Esophagus squamous epithelium (tissue), 5 donors: ENCODE data around the gene TJP3. TPM values are rescaled to one million over a fixed set of nuclear protein-coding genes. Genes with fewer than 3 reads are reported as not detected.
A peak's percentile ranks its signal among the peaks of the same experiment; 100 is the strongest.

Experiments
- DNase-seq: peaks from one replicate; lab custom pipeline; 2025; lab: John Stamatoyannopoulos, UW
- H3K27ac ChIP-seq, 4 donors: fragments of 200-600 bp; sonication (generic); one replicate each; pipeline ENCODE4 v1.5.1; 2016 to 2019; ENCODE audit warnings: mild to moderate bottlenecking in 1 of 4
- H3K27me3 ChIP-seq, 4 donors: fragments of 200-600 bp; sonication (generic); 1 replicate in 3 of 4; 2 replicates in 1 of 4; pipeline versions ENCODE4 v1.5.1 to v1.6.0; 2017 to 2021; ENCODE audit warnings: antibody characterized with exemption in 1 of 4
- H3K36me3 ChIP-seq, 3 donors: fragments of 200-600 bp; sonication (generic); one replicate each; pipeline ENCODE4 v1.5.1; 2016 to 2019
- H3K4me1 ChIP-seq, 3 donors: fragments of 200-600 bp; sonication (generic); one replicate each; pipeline ENCODE4 v1.5.1; 2017 to 2019
- H3K4me3 ChIP-seq, 4 donors: fragments of 200-600 bp; sonication (generic); 1 replicate in 3 of 4; 2 replicates in 1 of 4; pipeline ENCODE4 v1.5.1; 2016 to 2019; ENCODE audit warnings: mild to moderate bottlenecking in 2 of 4, moderate library complexity in 1 of 4
- H3K9me3 ChIP-seq, 3 donors: fragments of 200-600 bp; sonication (generic); one replicate each; pipeline ENCODE4 v1.5.1; 2016 to 2019
- CTCF ChIP-seq, 6 experiments: fragments of 450-650 bp in 4 of 6; fragments of 200-600 bp in 2 of 6; sonication (generic) in 2 of 6; IDR thresholded peaks; one replicate each; pipeline ENCODE4 v1.5.1; 2016 to 2019; ENCODE audit warnings: antibody characterized with exemption in 6 of 6, mild to moderate bottlenecking in 4 of 6, moderate library complexity in 4 of 6
- POLR2A ChIP-seq, 4 donors: fragments of 450-650 bp; IDR thresholded peaks; one replicate each; pipeline ENCODE4 v1.6.1; 2017; ENCODE audit warnings: antibody characterized with exemption in 4 of 4, mild to moderate bottlenecking in 4 of 4, moderate library complexity in 3 of 4
- WGBS, 2 donors: methylation state at CpG; one replicate each; pipeline ENCODE4 v1.1.5; 2018; 5-methylcytosine and 5-hydroxymethylcytosine counted together
- intact Hi-C: fragments of 100-400 bp; cut with DNase I; formaldehyde crosslinking; loops from one replicate; pipeline ENCODE4 v1.15.0; 2022
- total RNA-seq, 4 donors: library from RNA; depleted of rRNA; stranded (reverse); fragments of >200 nt; gene quantifications; one replicate each; pipeline ENCODE4 v1.1.0, GENCODE V29; 2016
- donor health status: DM: yes; HTN: yes; CAD: no.

The TJP3 gene
- total RNA-seq, 4 donors from 2014 or later, result 23.7 to 71.1 (median 28.0) TPM

GRCh38 chr19:3780786-3781304 lies 72.7 kb downstream of the TJP3 start:
- TF ChIP-seq POLR2A (IDR thresholded peaks at IDR 0.05) (no peak), CTCF (IDR thresholded peaks at IDR 0.05) (no peak)
- H3K27ac ChIP-seq, result no peak overlapping the region
- H3K4me3 ChIP-seq, result no peak overlapping the region
- H3K4me1 ChIP-seq, result peaks cover 6 to 13% (median 10%) of the 10 kb centered on the region in 3 donors
- intact Hi-C loops, result no loop called here
- 79 to 80% methylated on average over 8 of the region's 9 CpGs for WGBS, 2 donors
- H3K27me3 ChIP-seq, result peaks cover 0 to 54% (median 0%) of the 10 kb centered on the region in 4 donors
- no peaks in the 10 kb centered on the region for H3K36me3 ChIP-seq
- DNase-seq, result no peak
- H3K9me3 ChIP-seq, result peaks cover 0 to 22% (median 14%) of the 10 kb centered on the region in 3 donors

GRCh38 chr19:3781603-3782002 lies 73.4 kb downstream of the TJP3 start:
- no peak overlapping the region for H3K4me3 ChIP-seq
- no peak for DNase-seq
- 86 to 89% methylated on average over 2 of the region's 2 CpGs for WGBS, 2 donors
- peaks cover 0 to 22% (median 14%) of the 10 kb centered on the region in 3 donors for H3K9me3 ChIP-seq
- peaks cover 6 to 16% (median 12%) of the 10 kb centered on the region in 3 donors for H3K4me1 ChIP-seq
- TF ChIP-seq CTCF (IDR thresholded peaks at IDR 0.05) (no peak), POLR2A (IDR thresholded peaks at IDR 0.05) (no peak)
- intact Hi-C loops, result no loop called here
- H3K27ac ChIP-seq, result no peak overlapping the region
- peaks cover 0 to 61% (median 0%) of the 10 kb centered on the region in 4 donors for H3K27me3 ChIP-seq
- no peaks in the 10 kb centered on the region for H3K36me3 ChIP-seq

- 86 to 100% methylated on average over 1 of the region's 1 CpG for WGBS, 2 donors
- Histone ChIP-seq H3K27me3 (peaks cover 0 to 68% (median 0%) of the 10 kb centered on the region in 4 donors), H3K27ac (no peak overlapping the region), H3K9me3 (peaks cover 0 to 22% (median 14%) of the 10 kb centered on the region in 3 donors), H3K4me1 (peaks cover 6 to 16% (median 12%) of the 10 kb centered on the region in 3 donors), H3K4me3 (no peak overlapping the region), H3K36me3 (no peaks in the 10 kb centered on the region)
- TF ChIP-seq POLR2A (IDR thresholded peaks at IDR 0.05), result no peak
- no peak for TF ChIP-seq CTCF (IDR thresholded peaks at IDR 0.05)
- no peak for DNase-seq
- intact Hi-C loops, result no loop called here
Observed at GRCh38 chr19:3782330-3782729, 74.1 kb downstream of the TJP3 start.

GRCh38 chr19:3782903-3783302 lies 74.7 kb downstream of the TJP3 start:
- no peak for DNase-seq
- no peak for TF ChIP-seq POLR2A (IDR thresholded peaks at IDR 0.05)
- TF ChIP-seq CTCF (IDR thresholded peaks at IDR 0.05), result no peak
- Histone ChIP-seq H3K4me3 (no peak overlapping the region), H3K9me3 (peaks cover 0 to 22% (median 14%) of the 10 kb centered on the region in 3 donors), H3K27ac (no peak overlapping the region), H3K4me1 (peaks cover 6 to 16% (median 12%) of the 10 kb centered on the region in 3 donors), H3K36me3 (no peaks in the 10 kb centered on the region), H3K27me3 (peaks cover 0 to 71% (median 0%) of the 10 kb centered on the region in 4 donors)
- WGBS, 2 donors, result 90 to 100% methylated on average over 1 to 2 of the region's 13 CpGs
- intact Hi-C loops, result no loop called here

GRCh38 chr19:3783660-3784584 lies 75.7 kb downstream of the TJP3 start:
- TF ChIP-seq CTCF (IDR thresholded peaks at IDR 0.05) (peak in 1 of 6 experiments; percentile 41), POLR2A (IDR thresholded peaks at IDR 0.05) (no peak)
- DNase-seq, result no peak
- peaks cover 0 to 68% (median 0%) of the 10 kb centered on the region in 4 donors for H3K27me3 ChIP-seq
- H3K27ac ChIP-seq, result no peak overlapping the region
- WGBS, 2 donors, result 60 to 84% methylated on average over 4 to 11 of the region's 49 CpGs
- no peaks in the 10 kb centered on the region for H3K36me3 ChIP-seq
- no peak overlapping the region for H3K4me3 ChIP-seq
- intact Hi-C loops, result no loop called here
- peaks cover 0 to 22% (median 14%) of the 10 kb centered on the region in 3 donors for H3K9me3 ChIP-seq
- H3K4me1 ChIP-seq, result peaks cover 6 to 16% (median 12%) of the 10 kb centered on the region in 3 donors
